Activated T-helper 1 cell treated with Interleukin-2 at 50 U/mL for 16 hours (primary cell): ENCODE measurements around the gene KDM5D.

Source experiments
- DNase-seq: peaks from one replicate; pipeline ENCODE4 v3.0.0-alpha.2; 2020; ENCODE audit warnings: low read depth

KDM5D gene

DNA sequence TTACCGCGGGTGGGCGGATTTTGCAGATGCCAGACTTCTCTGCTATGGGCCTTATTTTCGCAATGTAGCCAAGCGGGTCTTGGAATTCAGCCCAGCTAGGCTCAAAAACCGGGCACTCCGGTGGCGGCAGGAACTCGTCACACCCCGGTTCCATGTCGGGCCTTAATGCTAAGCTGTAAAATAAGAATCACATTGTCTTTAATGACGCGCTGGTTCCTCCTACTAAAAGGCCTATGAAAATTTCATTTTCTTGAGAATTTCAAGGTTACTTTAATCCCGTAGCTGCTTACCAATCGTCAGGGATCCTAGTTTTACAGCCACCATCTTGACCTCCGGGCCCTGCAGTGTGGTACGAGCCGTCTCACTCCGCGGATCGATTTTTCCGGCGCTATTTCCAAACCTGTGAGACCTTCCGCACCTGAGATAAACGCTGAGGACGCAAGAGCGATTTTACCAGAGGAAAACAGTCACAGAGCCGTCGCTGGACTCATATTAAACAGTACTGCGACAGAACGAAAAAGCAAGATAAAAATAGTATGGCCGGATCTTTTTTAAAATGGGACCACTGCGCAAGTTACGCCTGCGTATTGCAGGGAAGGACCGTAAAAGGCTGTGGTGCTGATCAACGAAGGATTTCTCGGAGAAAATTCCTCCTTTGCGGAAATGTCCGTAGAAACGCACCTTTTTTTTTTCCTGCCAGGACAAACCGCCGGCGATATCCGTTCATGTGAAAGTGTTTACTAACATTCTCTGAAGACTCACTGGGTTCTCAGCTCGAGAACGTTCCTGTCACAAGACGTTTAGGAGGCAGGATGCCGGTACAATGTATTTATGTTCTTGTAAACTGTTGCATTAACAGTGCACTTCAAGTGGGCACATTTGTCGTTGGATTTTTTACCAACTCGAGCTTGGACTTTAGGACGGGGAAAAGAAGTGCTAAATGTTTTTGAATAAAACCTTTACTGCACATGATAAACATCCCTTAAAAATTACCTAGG lies at the start of gene KDM5D:
Gene KDM5D, minus strand, starts transcription at position 346 of the 998 bp plus-strand sequence. Its CDS starts 192 bp downstream, at position 154.
- no peak for DNase-seq

DNA sequence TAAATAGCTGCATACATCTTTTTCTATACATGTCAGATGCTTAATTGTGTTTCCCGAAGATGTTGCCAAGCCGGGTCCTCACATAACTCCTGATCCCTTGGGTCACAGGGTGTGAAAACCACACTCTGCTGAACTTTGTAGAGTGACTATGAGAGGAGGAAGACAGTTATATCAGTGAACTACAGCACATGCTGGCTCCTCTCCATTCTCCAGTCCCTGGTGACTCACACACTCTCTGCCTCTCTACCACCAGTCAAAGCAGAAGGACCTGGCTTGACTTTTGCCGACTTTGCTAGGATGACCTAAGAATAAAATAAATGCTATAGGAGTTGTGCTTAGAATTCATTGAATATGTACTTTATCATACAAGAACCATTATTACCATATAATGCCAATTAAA lies 23.8 kb upstream of the KDM5D start:
- DNase-seq = no peak

DNA sequence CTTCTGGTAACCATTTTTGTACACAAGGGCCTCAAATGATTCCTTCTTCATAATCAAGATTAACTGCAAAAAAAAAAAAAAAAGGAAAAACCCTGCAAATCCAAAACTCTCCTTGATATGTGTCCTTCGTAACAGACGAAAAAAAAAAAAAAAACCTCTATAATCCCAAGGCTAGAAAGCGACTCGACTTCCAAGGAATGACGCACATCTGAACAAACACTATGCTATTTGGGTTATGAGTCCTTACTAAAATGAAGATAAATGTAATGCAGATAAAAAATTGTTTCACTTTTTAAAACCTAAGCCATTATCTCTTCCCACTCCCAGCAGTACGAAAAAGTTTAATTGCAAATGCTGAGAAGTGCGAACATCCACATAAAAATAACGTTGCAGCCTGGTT lies 1.2 kb downstream of the KDM5D start:
- no peak for DNase-seq

DNA sequence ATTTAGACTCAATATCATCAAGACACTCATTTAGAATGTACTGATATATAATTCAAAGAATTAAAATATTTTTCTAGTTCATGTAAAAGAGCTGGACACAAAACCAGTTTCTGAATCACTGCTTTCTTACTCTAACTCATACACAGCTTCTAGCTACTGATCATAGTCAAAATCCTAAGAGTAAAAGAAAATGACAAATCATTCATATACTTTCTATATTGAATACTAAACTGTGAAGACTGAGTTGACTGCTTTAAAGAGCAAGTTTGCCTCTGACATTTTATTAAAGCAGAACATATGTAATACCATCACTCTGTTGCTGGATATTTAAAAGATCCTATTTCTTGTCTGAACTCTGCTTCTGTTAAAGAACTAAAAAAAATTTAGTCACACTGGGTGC lies 2.4 kb downstream of the KDM5D start:
- DNase-seq = no peak

DNA sequence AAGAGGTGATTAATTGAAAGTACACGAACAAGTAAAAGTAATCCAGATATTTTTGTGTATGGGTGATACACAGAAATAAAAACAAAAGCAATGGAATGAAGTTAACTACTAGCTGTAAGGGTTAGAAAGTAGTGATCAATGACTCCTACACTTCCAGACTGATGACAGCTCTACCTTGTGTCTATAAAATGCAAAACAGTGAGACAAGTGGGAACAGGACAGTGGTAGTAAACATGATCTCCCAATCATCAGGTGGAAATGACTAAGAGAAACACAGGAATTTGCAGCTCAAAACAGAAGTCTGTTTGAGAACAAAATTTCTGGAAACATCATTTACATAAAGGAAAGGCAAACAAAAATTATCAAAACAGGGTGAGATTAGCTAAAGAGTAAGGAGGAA lies 10.1 kb downstream of the KDM5D start:
- no peak for DNase-seq

DNA sequence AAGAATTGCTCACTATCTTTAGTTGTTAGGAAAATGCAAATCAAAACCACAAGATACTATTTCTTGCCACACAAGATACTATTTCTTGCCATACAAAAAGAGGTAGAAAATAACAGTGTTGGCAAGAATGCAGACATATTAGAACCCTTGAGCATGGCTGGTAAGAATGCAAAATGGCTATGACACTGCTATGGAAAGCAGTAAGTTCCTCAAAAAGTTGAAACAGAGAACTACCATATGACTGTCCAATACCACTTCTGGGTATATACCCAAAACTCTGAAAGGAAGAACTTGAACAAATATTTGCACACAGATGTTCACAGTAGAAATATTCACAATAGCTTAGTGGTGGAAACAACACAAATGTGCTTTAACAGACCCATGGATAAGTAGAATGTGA lies 26.6 kb downstream of the KDM5D start:
- DNase-seq = no peak

DNA sequence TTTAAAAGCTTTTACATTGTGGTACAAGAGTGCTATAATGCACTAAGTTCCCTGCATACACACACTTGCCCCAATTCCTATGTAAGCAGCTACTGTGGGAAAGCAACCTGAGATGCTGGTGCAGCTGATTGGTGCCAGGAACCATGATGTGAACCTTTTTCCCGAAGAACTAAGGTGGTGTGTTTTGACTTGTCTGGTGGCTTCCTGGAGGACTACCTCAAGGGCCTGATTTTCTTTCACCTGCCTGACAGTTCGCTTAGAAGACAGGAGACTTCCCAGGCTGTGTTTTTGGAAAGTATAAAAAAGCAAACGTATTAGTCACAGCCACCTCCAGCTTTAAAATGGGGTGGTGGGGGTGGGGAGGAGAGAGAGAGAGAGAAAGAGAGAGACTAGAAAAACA lies 27.4 kb downstream of the KDM5D start:
- no peak for DNase-seq

DNA sequence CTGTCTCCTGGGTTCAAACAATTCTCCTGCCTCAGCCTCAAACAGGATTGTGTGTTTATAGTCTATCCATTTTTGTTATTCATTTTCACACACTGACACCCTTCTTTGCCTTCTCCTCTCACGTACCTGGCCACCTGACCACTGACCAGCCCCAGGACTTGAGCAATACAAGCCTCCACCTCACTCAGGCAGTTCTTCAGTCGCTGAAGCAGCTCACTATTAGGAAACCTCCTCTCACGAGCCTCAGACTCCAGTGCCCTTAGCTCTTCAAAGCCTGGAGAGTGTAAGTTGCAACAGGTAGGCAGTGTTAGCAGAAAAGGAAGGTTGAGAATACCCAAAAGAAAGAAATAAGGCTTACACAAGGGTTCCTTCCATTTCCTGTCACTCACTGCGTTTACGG lies 29.3 kb downstream of the KDM5D start:
- DNase-seq = no peak

DNA sequence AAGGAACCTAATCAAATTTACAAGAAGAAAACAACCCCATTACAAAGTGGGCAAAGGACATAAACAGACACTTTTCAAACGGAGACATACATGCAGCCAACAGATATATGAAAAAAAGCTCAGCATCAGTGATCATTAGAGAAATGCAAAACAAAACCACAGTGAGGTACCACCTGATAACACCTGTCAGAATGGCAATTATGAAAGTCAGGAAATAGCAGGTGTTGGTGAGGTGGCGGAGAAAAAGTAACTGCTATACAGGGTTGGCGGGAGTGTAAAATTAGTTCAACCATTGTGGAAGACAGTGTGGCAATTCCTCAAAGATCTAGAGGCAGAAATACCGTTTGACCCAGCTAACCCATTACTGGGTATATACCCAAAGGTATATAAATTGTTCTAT lies 31.1 kb downstream of the KDM5D start:
- DNase-seq = no peak

DNA sequence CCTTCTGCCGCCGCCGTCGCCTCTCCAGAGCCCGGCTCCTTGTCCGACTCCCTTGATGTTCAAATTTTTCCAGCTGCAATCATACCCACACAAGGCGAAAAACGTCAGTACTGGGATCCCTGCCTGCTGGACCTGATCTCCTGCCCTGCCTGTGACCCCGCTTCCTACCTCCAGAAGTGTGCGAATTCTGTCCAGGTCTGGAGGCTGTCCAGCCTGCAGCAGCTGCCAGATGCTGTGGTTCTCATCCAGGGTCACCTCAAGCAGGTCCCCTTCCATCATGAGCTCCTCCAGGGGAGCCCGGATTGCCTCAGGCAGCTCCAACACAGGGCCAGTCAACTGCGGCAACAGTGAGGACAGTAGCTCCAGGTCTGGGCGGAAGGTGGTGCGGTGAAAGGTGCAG lies 38.3 kb downstream of the KDM5D start:
- DNase-seq = no peak

DNA sequence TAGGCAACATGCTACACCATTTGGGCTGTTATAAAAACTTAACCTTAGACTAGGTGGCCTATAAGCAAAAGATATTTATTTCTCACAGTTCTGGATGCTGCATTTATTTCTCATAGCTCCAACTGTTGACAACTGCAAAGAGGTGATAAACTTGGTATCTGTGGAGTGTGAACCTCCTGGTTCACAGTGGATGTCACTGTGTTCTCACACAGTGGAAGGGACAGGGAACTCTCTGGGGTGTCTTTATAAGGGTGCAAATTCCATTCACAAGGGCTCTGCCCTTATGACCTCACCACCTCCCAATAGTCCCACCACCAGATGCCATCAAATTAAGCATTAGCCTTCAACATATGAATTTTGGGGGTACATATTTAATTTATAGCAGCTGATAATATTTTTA lies 46.0 kb downstream of the KDM5D start:
- no peak for DNase-seq

DNA sequence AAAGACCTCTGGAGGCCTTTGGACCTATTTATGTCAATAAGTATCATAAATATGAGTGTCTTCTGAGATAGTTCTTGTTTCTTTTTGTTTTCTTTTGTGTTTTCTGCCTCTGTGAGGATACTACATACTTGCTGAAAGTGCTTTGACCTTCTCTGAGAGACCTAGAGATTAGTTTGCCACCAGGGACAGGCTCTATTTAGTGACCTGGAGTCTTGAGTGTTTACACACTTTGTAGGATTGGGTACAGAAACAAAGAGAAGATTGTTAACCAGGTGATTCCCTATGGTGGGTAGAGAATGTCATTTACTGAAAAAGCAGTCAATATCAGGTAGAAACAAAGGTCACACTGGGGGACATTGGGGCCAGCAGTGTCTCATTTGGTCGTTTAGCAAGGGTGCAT lies 63.7 kb downstream of the KDM5D start:
- no peak for DNase-seq
